GM21717 (cell line): Measurements from ENCODE around the gene CMBL.
"Not testable (repeated sequence)": the region's sequence is repeated elsewhere in the genome, so short reads cannot be mapped to it uniquely, and the experiment has no call there.

Experiments
- ATAC-seq: cut with Tn5 transposase; IDR thresholded peaks from one replicate; pipeline ENCODE4 v1.9.1; 2021; ENCODE audit warnings: mild to moderate bottlenecking, moderate library complexity; ENCODE audit not compliant: unreplicated experiment

The CMBL gene

GRCh38 chr5:10262121-10262774 is 45.5 kb downstream of the CMBL start:
- no peak for ATAC-seq

- no peak for ATAC-seq
Measured at GRCh38 chr5:10261065-10261464, 46.6 kb downstream of the CMBL start.

GRCh38 chr5:10259899-10260298 is 47.8 kb downstream of the CMBL start:
- ATAC-seq, result no peak

GRCh38 chr5:10257870-10258269 is 49.8 kb downstream of the CMBL start:
- ATAC-seq, result no peak

- no peak for ATAC-seq
Measured at GRCh38 chr5:10254686-10255085, 53.0 kb downstream of the CMBL start.

GRCh38 chr5:10253390-10253789 is 54.3 kb downstream of the CMBL start:
- no peak for ATAC-seq

GRCh38 chr5:10251405-10251804 is 56.3 kb downstream of the CMBL start:
- ATAC-seq, result no peak

GRCh38 chr5:10250806-10251276 is 56.9 kb downstream of the CMBL start:
- peak; percentile 5 for ATAC-seq

- peak; percentile 77 for ATAC-seq
Measured at GRCh38 chr5:10249948-10250805, 57.5 kb downstream of the CMBL start, which contains the start of gene CCT5. CCT5 (plus strand) TSS chr5:10250280; CDS start chr5:10250341, 61 bp downstream.

- ATAC-seq, result peak; percentile 13
Measured at GRCh38 chr5:10248378-10249260, 59.1 kb downstream of the CMBL start.

- not testable (repeated sequence) for ATAC-seq
Measured at GRCh38 chr5:10247217-10247616, 60.5 kb downstream of the CMBL start.

- no peak for ATAC-seq
Measured at GRCh38 chr5:10246761-10247160, 60.9 kb downstream of the CMBL start.

GRCh38 chr5:10244342-10244944 is 63.3 kb downstream of the CMBL start:
- no peak for ATAC-seq

GRCh38 chr5:10243660-10244240 is 64.0 kb downstream of the CMBL start:
- ATAC-seq, result no peak

GRCh38 chr5:10235350-10235749 is 72.4 kb downstream of the CMBL start:
- ATAC-seq, result no peak

- no peak for ATAC-seq
Measured at GRCh38 chr5:10233505-10233904, 74.2 kb downstream of the CMBL start.

GRCh38 chr5:10233011-10233410 is 74.7 kb downstream of the CMBL start:
- no peak for ATAC-seq

- ATAC-seq, result no peak
Measured at GRCh38 chr5:10232386-10232785, 75.3 kb downstream of the CMBL start.

- no peak for ATAC-seq
Measured at GRCh38 chr5:10229306-10230048, 78.2 kb downstream of the CMBL start.

- no peak for ATAC-seq
Measured at GRCh38 chr5:10228288-10228687, 79.4 kb downstream of the CMBL start.
